ENCODE measurements around the gene ARGLU1.
"Not testable (repeated sequence)": the region's sequence is repeated elsewhere in the genome, so short reads cannot be mapped to it uniquely, and the experiment has no call there.

ARGLU1 gene

GRCh38 chr13:106567474-106568298, at the start of gene ARGLU1:
Gene ARGLU1 (minus strand): TSS chr13:106568137. CDS start chr13:106567919, 218 bp downstream.
- DNase-seq (ENCODE audit: low read depth) = peak; percentile 65
- H3K4me3 ChIP-seq (ENCODE audit: low read depth, low read length) = peak within 1 kb of the TSS; percentile 97

GRCh38 chr13:106617561-106617960, 49.6 kb upstream of the ARGLU1 start:
- DNase-seq (ENCODE audit: low read depth) = no peak
- H3K4me3 ChIP-seq (ENCODE audit: low read depth, low read length) = no peak overlapping the region

- no peak overlapping the region for H3K4me3 ChIP-seq (ENCODE audit: low read depth, low read length)
- DNase-seq (ENCODE audit: low read depth) = no peak
These were observed 48.8 kb upstream of the ARGLU1 start for GRCh38 chr13:106616729-106617128.

- H3K4me3 ChIP-seq (ENCODE audit: low read depth, low read length) = no peak overlapping the region
- no peak for DNase-seq (ENCODE audit: low read depth)
These were observed 46.9 kb upstream of the ARGLU1 start for GRCh38 chr13:106614874-106615273.

GRCh38 chr13:106612688-106613087, 44.8 kb upstream of the ARGLU1 start:
- DNase-seq (ENCODE audit: low read depth) = peak; percentile 64
- H3K4me3 ChIP-seq (ENCODE audit: low read depth, low read length) = no peak overlapping the region

GRCh38 chr13:106610486-106610885, 42.5 kb upstream of the ARGLU1 start:
- DNase-seq (ENCODE audit: low read depth) = peak; percentile 37
- H3K4me3 ChIP-seq (ENCODE audit: low read depth, low read length) = no peak overlapping the region

GRCh38 chr13:106609116-106609515, 41.2 kb upstream of the ARGLU1 start:
- no peak overlapping the region for H3K4me3 ChIP-seq (ENCODE audit: low read depth, low read length)
- no peak for DNase-seq (ENCODE audit: low read depth)

GRCh38 chr13:106603546-106603945, 35.6 kb upstream of the ARGLU1 start:
- H3K4me3 ChIP-seq (ENCODE audit: low read depth, low read length) = no peak overlapping the region
- DNase-seq (ENCODE audit: low read depth) = no peak

GRCh38 chr13:106602178-106602577, 34.2 kb upstream of the ARGLU1 start:
- DNase-seq (ENCODE audit: low read depth) = no peak
- H3K4me3 ChIP-seq (ENCODE audit: low read depth, low read length) = no peak overlapping the region

GRCh38 chr13:106601489-106601888, 33.6 kb upstream of the ARGLU1 start:
- no peak overlapping the region for H3K4me3 ChIP-seq (ENCODE audit: low read depth, low read length)
- DNase-seq (ENCODE audit: low read depth) = no peak

GRCh38 chr13:106600798-106601135, 32.8 kb upstream of the ARGLU1 start:
- DNase-seq (ENCODE audit: low read depth); H3K4me3 ChIP-seq (ENCODE audit: low read depth, low read length): not testable (repeated sequence)

GRCh38 chr13:106599875-106600797, 32.2 kb upstream of the ARGLU1 start:
- no peak overlapping the region for H3K4me3 ChIP-seq (ENCODE audit: low read depth, low read length)
- DNase-seq (ENCODE audit: low read depth) = peak; percentile 71

- no peak for DNase-seq (ENCODE audit: low read depth)
- no peak overlapping the region for H3K4me3 ChIP-seq (ENCODE audit: low read depth, low read length)
These were observed 29.9 kb upstream of the ARGLU1 start for GRCh38 chr13:106597749-106598395.

GRCh38 chr13:106597186-106597585, 29.2 kb upstream of the ARGLU1 start:
- DNase-seq (ENCODE audit: low read depth) = no peak
- H3K4me3 ChIP-seq (ENCODE audit: low read depth, low read length) = no peak overlapping the region

GRCh38 chr13:106596275-106596937, 28.5 kb upstream of the ARGLU1 start:
- DNase-seq (ENCODE audit: low read depth) = no peak
- H3K4me3 ChIP-seq (ENCODE audit: low read depth, low read length) = no peak overlapping the region

- no peak overlapping the region for H3K4me3 ChIP-seq (ENCODE audit: low read depth, low read length)
- no peak for DNase-seq (ENCODE audit: low read depth)
These were observed 27.7 kb upstream of the ARGLU1 start for GRCh38 chr13:106595625-106596024.

GRCh38 chr13:106594980-106595379, 27.0 kb upstream of the ARGLU1 start:
- no peak for DNase-seq (ENCODE audit: low read depth)
- no peak overlapping the region for H3K4me3 ChIP-seq (ENCODE audit: low read depth, low read length)

GRCh38 chr13:106593132-106593531, 25.2 kb upstream of the ARGLU1 start:
- DNase-seq (ENCODE audit: low read depth) = no peak

GRCh38 chr13:106591299-106591698, 23.4 kb upstream of the ARGLU1 start:
- no peak overlapping the region for H3K4me3 ChIP-seq (ENCODE audit: low read depth, low read length)
- no peak for DNase-seq (ENCODE audit: low read depth)

More at GRCh38 chr13:106593132-106593531, 25.2 kb upstream of the ARGLU1 start:
- H3K4me3 ChIP-seq (ENCODE audit: low read depth, low read length) = no peak overlapping the region

Measured in skeletal muscle cell (primary cell).